GM21717 (cell line): Measurements from ENCODE around the gene ACTN3.
"Not testable (repeated sequence)": the region's sequence is repeated elsewhere in the genome, so short reads cannot be mapped to it uniquely, and the experiment has no call there.

Experiments
- ATAC-seq: cut with Tn5 transposase; IDR thresholded peaks from one replicate; pipeline ENCODE4 v1.9.1; 2021; ENCODE audit warnings: mild to moderate bottlenecking, moderate library complexity; ENCODE audit not compliant: unreplicated experiment

The ACTN3 gene

DNA sequence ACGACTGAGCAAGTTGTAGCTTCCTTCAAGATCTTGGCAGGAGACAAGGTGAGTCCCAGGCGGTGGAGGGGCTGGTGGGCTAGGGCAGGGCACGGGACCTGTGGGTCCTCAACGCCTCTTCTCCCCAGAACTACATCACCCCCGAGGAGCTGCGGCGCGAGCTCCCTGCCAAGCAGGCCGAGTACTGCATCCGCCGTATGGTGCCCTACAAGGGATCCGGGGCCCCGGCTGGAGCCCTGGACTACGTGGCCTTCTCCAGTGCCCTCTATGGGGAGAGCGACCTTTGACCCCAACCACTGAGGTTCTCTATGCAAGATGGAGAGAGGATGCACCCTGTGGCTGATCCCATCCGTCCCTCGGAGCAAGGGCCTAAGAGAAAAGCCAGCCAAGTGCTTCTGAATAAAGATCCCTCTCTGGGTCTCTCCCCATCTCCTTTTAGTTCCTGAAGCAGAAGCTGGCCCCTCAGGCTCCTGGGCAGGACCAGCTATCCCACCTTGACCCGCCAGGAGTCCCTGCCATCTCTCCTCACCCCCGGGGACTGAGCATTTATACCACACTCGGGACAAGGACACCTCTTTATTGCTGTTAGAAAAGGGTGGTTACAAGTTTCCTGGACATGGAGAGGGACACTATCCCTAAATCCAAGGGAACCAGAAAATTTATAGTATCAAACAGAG lies 16.3 kb downstream of the ACTN3 start:
- ATAC-seq, result no peak

DNA sequence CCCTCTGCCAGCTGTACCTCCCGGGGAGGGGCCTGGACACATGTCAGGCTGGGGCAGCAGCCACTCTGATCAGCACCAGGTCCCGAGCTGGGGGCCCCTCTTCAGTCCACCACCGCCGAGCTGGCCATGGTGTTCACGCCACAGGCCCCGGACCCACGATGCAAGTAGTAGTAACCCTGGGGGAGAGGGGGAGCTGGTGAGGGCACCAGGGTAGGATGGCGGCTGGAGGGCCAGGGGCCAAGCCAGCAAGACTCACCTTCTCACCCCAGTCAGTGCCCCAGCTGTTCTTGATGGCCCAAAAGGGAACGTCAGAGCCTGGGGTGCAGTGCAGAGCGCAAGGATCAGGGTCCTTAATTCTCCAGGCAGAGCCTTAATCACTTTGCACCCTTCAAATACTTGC lies 17.1 kb downstream of the ACTN3 start:
- ATAC-seq, result no peak

DNA sequence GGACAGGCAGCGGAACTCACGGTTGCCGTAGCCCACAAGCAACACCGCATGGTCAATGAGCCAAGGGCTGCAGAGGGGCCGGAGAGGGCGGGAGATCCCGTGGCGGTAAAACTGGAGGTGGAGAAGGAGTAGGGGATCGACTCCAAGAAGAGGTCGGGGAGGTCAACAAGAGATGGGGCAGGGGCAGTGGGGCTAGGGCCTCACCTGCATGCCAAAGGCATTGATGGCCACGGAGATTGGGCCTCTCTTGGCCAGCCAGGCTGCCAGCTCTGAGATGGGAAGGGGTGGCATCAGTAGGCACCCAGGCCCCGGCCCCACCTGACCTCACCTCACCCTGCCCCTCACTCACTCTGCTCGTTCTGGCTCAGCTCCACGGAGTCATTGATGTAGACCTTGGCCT lies 17.8 kb downstream of the ACTN3 start:
- no peak for ATAC-seq

DNA sequence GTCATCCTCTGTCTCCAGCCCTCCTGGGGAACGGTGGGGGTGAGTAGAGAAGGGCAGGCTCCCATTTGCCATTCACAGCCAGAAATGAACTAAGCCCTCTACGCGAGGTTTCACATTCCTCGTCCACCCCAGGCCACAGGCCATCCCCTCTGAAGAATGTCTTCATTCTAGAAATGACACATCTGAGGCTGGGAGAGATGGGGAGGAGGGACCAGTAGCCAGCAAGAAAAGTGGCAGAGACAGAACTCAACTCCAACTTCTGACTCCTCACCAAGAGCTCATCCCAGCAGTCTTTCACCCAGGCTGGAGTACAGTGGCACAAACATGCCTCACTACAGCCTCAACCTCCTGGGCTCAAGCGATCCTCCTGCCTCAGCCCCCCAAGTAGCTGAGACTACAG lies 18.3 kb downstream of the ACTN3 start:
- no peak for ATAC-seq

DNA sequence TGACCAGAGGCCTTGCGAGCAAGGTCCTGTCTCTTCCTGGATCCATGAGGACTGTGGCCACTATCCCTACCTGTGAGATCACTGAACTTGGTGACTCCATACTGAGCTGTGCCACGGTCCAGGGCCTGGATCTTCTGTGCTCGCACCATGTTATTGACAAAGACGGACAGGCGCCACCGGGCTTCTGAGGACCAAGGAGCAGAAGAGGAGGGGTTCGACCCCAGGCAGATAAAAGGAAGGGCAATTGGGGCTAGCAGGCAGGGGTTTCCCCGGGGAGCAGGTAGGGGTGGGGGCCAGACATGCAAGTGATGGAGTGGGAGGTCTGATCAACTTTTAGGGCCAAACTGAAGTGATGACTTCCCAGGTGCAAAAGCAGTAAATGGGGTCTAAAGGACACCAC lies 19.5 kb downstream of the ACTN3 start:
- no peak for ATAC-seq

DNA sequence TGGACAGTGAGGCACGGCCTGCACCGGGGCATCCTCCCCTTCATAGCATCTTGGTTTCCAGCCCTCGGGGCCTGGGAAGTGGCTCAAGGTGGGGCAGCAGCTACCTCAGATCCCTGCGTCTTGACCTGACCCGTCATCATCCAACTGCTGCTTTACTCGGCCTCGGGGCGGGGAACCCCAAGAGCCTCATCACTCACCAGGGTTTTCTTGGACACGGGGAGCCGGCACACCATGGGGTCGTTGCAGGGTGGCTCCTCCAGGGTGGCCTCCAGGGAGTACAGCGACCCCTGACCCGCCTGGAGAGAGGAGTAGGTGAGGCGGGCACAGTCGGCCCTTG lies 21.1 kb downstream of the ACTN3 start:
- no peak for ATAC-seq

DNA sequence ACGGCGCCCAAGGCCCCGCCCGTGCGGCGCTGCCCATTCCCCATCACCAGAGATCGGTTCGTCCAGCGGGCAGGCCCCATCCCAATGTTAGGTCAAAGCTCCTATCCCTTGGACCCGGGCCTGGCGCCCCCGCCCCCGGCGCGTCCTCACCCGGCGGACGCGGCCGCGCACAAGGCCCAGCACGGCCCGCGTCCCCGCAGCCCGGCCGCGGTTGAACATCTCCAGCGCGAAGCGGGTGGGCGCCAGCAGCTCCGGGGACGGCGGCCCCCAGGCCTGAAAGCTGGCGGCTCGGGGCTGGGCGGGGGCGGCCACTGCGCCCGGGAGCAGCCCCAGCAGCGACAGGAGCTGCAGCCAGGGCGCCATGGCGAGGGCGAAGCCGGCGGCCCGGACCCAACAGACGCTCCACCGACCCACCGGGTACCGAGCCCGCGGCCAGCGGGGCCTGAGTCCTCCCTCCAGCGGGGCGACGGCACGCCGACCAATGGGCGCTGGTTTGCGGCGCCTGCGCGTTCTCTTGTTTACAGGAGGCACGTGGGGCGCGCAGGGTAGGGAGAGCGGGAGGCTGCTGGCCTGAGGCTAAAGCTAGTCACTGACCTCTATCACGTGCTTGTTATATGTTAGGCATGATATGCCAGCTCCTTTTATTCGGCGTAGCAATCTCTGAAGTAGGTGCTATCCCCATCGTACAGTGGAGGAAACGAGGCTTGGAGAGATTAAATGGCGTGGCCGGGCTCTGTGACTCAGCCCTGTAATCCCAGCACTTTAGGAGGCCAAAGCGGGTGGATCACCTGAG lies 21.6 kb downstream of the ACTN3 start, which contains the start of gene CTSF:
Gene CTSF, minus strand, starts transcription at position 483 of the 793 bp plus-strand sequence. Its CDS starts 120 bp downstream, at position 363.
- ATAC-seq, result no peak

DNA sequence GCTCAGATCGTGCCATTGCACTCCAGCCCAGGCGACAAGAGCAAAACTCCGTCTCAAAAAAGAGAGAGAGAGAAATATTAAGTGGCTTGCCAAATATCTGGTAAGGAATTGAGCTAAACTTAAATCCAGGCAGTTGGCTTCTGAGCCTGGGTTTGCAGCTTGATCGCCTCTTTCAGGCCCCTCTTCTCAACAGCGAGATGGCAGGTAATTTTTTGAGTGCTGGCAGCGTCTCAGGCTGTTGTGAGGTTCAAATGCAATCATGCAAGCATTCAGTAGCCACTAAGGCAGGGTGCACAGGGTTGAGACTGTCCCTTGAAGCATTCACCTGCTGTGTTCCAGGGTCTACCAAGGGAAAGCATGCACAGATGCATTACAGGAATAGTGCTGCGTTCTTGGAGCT lies 22.4 kb downstream of the ACTN3 start:
- ATAC-seq, result no peak

DNA sequence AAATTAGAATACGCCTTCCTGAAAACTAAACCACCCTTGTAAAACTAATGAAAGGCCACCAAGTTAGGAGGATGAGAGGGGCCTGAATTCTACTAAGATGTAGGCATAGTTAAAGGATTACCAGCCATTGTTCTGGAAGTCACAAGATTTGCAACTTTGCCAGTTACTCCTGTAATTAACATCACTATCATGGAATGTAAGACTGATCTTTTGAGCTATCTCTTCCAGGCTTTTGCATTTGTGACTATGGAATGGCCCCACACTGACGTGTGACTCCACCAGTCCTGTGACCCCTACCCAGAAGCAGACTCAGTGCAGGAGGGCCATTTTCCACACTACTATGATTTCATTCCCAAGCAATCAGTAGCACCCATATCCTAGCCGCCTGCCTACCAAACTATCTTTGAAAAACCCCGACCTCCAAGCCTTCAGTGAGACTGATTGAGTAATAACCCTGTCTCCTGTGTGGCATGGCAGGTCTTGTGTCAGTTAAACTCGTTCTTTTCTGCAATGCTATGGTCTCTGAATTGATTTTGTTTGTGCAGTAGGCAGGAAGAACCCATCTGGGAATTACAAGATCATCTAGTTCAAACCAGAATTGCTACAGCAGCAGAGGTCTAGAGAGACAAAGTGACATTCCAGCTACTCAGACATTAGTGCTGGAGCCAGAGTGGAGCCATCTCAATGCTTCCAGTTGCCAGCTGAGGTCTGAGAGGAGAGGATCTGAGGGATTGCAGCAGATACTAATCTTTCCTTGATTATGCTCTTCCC lies 23.6 kb downstream of the ACTN3 start:
- ATAC-seq, result no peak

DNA sequence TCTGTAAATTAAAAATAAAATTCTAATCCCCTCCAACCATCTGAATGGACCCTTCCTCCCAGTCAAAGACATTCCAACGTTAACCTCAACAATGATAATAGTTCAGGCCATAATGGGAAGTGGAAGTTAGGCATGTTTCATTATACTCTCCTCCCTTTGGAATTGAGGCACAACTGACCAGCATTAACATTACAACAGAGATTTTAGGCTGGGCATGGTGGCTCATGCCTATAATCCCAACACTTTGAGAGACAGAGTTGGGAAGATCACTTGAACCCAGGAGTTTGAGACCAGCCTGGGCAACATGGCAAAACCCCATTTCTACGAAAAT lies 24.1 kb downstream of the ACTN3 start:
- no peak for ATAC-seq

DNA sequence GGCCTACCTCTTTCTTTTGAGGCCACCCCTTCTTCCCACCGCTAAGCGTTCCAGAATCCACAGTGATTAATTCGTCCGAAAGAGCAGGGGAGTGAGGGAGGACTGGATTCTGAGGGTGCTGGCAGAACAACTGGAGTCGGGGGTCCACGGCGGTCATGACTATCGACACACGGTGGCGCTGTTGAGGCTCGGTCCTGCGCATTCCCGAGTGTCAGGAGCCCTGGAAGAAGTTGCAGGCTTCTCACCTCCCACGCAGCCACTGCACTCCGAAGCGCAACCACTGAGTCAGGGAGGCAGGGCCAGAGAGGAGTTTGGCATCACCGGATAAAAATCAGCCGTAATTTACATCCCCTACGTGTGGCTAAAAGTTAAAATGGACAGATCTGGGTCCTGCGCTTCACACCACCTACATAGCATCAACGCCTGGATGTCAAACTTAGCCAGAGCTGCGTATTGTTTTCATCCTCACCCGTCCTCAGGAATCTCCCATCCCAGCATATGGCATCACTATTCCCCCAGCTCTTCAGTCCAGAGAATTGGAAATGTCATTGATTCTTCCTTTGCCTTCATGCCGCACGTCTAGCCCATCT lies 32.4 kb downstream of the ACTN3 start:
- no peak for ATAC-seq

DNA sequence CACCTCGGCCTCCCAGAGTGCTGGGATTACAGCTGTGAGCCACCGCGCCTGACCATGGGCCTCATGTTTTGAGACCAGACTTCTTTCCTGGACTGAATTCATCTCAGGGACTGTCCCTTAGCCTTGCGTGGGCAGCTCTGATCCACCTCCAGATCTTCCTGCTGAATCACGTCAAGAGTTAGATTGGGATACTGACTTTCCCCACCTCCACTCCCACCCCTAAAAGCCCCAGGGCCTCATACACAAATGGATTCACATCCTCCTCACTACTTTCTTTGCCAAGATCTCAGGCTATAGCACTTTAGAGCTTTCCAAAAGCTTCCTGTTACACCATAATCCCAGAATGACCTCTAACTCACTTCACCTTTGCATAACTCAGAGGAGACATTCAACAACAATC lies 34.1 kb downstream of the ACTN3 start:
- ATAC-seq, result no peak

DNA sequence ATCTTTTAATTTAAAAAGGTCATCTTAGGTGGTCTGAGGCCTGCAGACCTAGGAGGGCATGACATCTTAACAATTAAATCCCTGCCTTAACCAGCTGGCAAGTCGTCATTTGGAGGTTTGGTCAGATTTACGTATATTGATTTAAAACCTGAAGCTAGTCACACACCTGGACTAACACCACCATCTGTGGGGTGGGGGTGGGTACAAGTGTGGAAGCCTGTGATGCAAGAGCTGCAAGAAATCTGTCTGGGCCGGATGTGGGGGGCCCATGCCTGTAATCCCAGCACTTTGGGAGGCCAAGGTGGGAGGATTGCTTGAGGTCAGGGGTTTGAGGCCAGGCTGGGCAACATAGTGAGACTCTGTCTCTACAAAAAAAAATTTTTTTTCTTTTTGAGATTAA lies 34.6 kb downstream of the ACTN3 start:
- ATAC-seq, result no peak

DNA sequence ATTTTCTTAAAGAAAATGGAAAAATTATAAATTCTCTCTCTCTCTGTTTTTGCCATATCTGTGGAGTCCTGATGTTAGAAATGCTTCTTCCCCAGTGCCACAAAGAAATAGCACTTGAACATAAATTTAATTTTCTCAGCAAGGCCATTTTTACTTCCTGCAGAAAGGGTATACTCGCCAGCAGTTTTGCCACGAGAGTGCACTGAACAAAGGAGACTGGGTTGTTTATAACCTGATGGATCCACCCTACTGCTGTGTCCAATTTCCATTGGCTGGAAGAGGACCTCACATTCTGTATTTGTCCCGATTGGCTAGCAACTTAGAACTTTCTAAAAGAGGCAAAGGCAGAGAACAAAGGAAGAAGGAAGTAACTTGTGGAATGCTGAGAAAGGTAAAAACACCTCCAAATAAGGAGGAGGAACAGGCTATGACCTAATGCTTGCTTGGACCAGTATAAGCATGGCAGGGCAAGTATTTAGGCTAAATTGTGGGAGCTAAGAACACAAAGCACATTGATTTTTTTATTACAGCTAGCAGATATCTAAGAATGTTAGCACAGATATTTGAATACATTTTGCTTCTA lies 36.0 kb downstream of the ACTN3 start:
- ATAC-seq, result not testable (repeated sequence)

DNA sequence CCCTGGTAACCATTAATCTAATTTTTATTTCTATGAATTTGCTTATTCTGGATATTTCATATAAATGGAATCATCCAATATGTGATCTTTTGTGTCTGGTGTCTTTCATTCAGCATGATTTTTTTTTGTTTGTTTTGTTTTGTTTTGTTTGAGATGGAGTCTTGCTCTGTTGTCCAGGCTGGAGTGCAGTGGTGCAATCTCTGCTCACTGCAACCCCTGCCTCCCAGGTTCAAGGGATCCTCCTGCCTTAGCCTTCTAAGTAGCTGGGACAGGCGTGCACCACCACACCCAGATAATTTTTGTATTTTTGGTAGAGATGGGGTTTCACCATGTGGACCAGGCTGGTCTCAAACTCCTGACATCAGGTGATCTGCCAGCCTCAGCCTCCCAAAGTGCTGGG lies 38.7 kb downstream of the ACTN3 start:
- not testable (repeated sequence) for ATAC-seq

DNA sequence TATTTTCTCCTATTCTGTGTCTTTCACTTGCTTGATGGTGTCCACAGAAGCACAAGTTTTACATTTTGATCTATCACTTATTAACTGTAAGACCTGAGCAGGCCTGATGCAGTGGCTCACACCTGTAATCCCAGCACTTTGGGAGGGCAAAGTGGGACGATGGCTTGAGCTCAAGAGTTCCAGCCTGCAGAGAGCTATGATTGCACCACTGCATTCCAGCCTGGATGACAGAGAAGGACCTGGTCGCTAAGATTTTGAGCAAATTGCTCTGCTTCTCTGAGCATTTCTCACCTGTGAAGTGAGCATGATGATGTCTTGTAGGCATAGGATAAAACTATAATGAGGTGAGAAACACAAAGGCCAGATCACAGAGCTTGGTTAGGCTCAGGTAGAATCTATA lies 39.4 kb downstream of the ACTN3 start:
- no peak for ATAC-seq

DNA sequence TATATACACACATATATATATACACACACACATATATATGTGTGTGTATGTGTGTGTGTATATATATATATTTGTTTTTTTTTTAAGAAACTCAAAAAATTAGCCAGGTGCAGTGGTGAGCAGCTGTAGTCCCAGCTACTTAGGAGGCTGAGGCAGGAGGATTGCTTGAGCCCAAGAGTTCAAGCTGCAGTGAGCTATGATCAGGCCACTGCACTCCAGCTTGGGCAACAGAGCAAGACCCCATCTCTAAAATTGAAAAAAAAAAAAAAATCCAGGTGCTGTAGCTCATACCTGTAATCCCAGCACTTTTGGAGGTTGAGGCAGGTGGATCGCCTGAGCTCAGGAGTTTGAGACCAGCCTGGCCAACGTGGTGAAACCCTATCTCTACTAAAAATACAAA lies 42.6 kb downstream of the ACTN3 start:
- not testable (repeated sequence) for ATAC-seq

DNA sequence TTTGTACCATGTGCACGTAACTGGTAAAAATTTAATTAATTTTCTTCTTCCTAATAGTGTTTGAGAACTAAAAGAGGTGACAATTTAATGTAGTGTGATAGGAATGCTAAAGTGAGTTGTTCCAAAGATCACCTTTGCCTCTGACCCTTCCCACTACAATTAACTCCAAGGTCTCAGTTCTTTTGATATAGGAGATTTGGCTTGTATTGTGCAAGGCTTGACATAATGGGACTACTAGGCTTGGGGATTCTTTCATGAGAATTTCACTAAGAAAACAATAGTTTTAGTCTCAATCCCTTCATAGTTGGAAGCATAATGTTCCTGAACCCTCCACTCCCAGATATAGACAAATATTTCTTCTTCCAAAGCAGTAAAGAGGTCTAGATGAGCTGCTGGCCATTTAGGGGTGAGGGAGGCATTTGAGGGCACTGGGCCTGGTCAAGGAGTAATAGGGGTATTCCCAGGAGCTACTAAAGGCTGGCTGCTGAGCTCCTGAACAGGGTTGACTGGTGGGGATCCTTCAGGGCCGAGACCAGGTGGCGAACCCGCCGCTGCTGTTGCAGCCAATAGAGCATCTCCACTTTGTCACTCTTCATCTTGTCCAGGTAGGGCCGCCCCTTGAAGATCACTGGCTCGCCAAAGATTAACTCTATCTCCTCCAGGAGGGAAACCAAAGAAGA lies 43.4 kb downstream of the ACTN3 start:
- ATAC-seq, result no peak

DNA sequence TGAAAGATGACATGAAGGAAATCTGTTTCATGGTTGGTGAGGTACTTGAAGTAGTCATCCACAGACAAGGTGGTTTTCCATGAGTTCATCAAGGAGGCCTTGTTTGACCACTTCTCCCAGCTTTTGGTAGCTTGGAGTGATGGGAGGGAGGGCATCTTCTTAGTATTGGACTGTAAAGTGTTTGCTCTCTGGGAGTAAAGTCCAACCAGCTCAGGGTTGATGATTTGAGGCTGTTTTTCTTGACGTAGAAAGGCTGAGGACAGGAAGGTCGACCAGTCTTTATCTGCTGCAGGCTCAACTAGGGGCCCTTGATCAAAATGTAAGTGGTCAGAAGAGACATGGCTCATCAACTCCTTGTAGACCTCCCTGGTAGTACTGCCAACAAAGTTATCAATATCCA lies 44.5 kb downstream of the ACTN3 start:
- ATAC-seq, result no peak

DNA sequence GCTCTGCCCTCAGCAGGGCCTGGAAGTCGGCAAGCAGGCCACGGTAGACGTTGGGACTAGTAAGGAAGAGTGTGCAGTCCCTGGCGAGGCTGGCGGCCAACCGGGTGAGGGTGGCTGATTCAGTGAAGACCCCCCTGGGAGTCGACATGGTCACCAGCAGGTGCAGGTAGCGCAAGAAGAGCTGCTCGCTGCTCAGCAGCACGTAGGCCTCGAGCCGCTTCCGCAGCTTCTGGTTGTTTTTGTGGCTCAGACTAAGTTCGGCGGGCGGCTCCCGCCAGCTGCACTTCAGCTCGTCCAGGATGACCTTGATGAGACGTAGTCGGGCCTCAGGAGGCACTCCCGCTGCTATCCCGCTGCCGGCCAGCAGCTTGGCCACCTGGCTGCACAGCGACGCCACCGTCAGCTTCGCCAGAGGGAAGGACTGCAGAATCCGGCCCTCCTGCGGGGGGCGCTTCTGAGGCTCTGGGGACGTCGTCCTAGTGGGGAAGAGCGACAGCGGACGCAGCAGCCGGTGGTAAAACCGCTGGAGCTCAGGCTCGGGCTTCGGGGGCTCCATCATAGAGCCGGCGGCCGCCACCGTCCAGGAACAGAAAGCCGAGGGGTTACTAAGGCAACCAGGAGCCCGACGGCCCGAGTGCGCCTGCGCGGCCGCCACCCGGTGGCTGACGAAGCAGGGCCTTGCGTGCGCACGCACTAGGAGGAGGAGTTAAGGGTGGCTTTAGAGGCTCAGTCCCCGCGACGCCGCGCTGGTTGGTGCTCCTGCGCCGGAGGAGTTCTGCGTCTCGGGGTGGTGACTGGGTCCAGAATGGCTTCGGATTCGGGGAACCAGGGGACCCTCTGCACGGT lies 46.0 kb downstream of the ACTN3 start, which contains the start of the genes CCDC87 and CCS:
Gene CCDC87, minus strand, starts transcription at position 607 of the 846 bp plus-strand sequence. Its CDS starts 48 bp downstream, at position 559.
Gene CCS, plus strand, starts transcription at position 729 of the 846 bp plus-strand sequence. Its CDS starts 77 bp downstream, at position 806.
- peak; percentile 72 for ATAC-seq
